MCF 10A (cell line): ENCODE results near the gene MSANTD1. TPM values are rescaled to one million over a fixed set of nuclear protein-coding genes. Genes with fewer than 3 reads are reported as not detected.

Source experiments
- BruUV-seq: library from RNA; stranded (reverse); fragments of 400-500 nt; replicated peaks from 2 replicates; lab custom pipeline; 2021; lab: Mats Ljungman, UMichigan
- CTCF ChIA-PET: fragments of 300-600 bp; sonication (Branson Sonifier 250); formaldehyde crosslinking; extraction: SDS; loops from one replicate; lab custom pipeline; 2021; ENCODE audit warnings: antibody characterized with exemption, inconsistent platforms; lab: Yijun Ruan, JAX
- POLR2A ChIA-PET: fragments of 300-600, 350-650 bp; sonication (Branson Sonifier 250); formaldehyde crosslinking; extraction: SDS; loops from one replicate; lab custom pipeline; 2020; ENCODE audit warnings: antibody characterized with exemption, inconsistent platforms; lab: Yijun Ruan, JAX
- DNase-seq: peaks from one replicate; pipeline ENCODE4 v3.0.0-alpha.2; 2018; ENCODE audit not compliant: unreplicated experiment
- H3K27ac Mint-ChIP-seq: one replicate; pipeline ENCODE4 v1.8.0; 2022; ENCODE audit warnings: mild to moderate bottlenecking, low read depth, mixed read lengths; ENCODE audit not compliant: unreplicated experiment
- H3K27me3 Mint-ChIP-seq: one replicate; pipeline ENCODE4 v1.8.0; 2022; ENCODE audit warnings: mixed read lengths; ENCODE audit not compliant: insufficient read depth, unreplicated experiment
- H3K36me3 Mint-ChIP-seq: one replicate; pipeline ENCODE4 v1.8.0; 2022; ENCODE audit warnings: mild to moderate bottlenecking, moderate library complexity, mixed read lengths; ENCODE audit not compliant: insufficient read depth, unreplicated experiment
- H3K4me1 Mint-ChIP-seq: one replicate; pipeline ENCODE4 v1.8.0; 2022; ENCODE audit warnings: mixed read lengths; ENCODE audit not compliant: insufficient read depth, unreplicated experiment
- H3K4me3 Mint-ChIP-seq: one replicate; pipeline ENCODE4 v1.8.0; 2022; ENCODE audit warnings: mild to moderate bottlenecking, moderate library complexity, mixed read lengths; ENCODE audit not compliant: unreplicated experiment
- H3K9me3 Mint-ChIP-seq: one replicate; pipeline ENCODE4 v1.8.0; 2022; ENCODE audit warnings: mixed read lengths; ENCODE audit not compliant: unreplicated experiment
- CTCF ChIP-seq: fragments of 200-600 bp; IDR thresholded peaks from one replicate; pipeline ENCODE4 v1.8.0; 2022; ENCODE audit warnings: antibody characterized with exemption, mild to moderate bottlenecking; ENCODE audit not compliant: unreplicated experiment
- intact Hi-C: fragments of 100-400 bp; cut with micrococcal nuclease; formaldehyde crosslinking; loops from 2 replicates; pipeline ENCODE4 v1.14.1; 2022
- total RNA-seq: library from RNA; stranded (reverse); gene quantifications from 2 replicates; pipeline ENCODE4 v1.2.3, GENCODE V29; 2022

Gene MSANTD1
- total RNA-seq, 1 experiment from 2014 or later, result 0.37 TPM

- no peaks in the 10 kb centered on the region for H3K4me1 Mint-ChIP-seq
- no peaks in the 10 kb centered on the region for H3K9me3 Mint-ChIP-seq
- BruUV-seq, result no TSS peak
- H3K36me3 Mint-ChIP-seq, result peaks cover 78% of the 10 kb centered on the region
- H3K27ac Mint-ChIP-seq, result no peak overlapping the region
- ChIA-PET CTCF (interaction anchor here (1.0 kb wide), 1 partner anchor 263 kb away, joined by 3 read pairs; no protein-coding TSS in a partner anchor), POLR2A (no interaction called here)
- DNase-seq, result no peak
- no peak overlapping the region for H3K4me3 Mint-ChIP-seq
- no peak for TF ChIP-seq CTCF
- intact Hi-C loops, result no loop called here
- no peaks in the 10 kb centered on the region for H3K27me3 Mint-ChIP-seq
Measured at GRCh38 chr4:3217266-3217665, 31.7 kb upstream of the MSANTD1 start.

- intact Hi-C loops, result no loop called here
- DNase-seq, result no peak
- Mint-ChIP-seq H3K36me3 (peaks cover 81% of the 10 kb centered on the region), H3K27me3 (no peaks in the 10 kb centered on the region), H3K4me1 (no peaks in the 10 kb centered on the region), H3K27ac (no peak overlapping the region), H3K4me3 (no peak overlapping the region), H3K9me3 (no peaks in the 10 kb centered on the region)
- BruUV-seq, result no TSS peak
- ChIA-PET CTCF (interaction anchor here (1.0 kb wide), 1 partner anchor 262 kb away, joined by 3 read pairs; no protein-coding TSS in a partner anchor), POLR2A (no interaction called here)
- no peak for TF ChIP-seq CTCF
Measured at GRCh38 chr4:3217771-3218170, 31.2 kb upstream of the MSANTD1 start.

DNA sequence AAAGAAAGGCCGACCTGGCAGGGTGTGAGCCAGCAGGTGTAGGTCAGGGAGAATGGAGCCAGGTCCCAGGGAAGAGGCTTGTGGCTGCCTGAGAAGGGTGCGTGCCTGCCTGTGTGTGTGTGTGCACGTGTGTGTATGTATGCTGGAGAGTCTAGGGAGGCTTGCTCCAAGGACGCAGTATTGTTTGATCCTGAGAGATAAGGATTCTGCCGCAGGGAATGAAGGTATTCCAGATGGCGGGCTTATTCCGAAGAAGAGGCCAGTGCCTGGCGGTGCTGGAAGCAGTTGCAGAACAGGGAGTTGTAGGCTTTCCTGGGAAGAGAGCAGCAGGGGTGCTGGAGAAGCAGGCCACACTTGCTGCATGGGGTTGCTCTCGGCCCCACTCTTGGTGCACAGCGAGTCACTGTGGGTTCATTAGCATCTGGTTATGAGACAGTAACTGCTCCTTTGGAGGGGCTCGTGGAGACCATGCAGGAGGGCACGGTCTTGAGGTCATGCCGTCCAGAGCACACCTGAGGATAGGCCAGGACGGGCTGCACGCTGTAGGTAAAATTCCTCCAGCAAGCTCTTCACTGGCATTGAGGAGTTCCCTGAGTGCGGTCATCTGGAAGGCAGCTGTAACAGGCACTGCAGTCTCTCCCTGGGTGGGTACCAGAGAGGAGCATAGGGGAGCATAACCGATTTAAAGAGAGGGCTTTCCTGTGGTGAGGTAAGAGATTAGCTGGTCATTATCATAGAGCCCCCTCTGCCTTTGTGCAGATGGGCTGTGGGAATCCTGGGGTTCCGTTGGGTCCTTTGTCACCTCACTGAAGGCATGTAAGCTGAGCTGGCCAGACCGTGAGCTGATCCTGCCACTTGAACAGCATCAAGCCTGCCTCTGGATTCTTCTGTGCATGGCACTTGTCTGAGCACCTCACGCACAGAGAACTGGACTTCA lies 29.9 kb upstream of the MSANTD1 start:
- Mint-ChIP-seq H3K27me3 (no peaks in the 10 kb centered on the region), H3K27ac (no peak overlapping the region), H3K4me3 (no peak overlapping the region), H3K4me1 (no peaks in the 10 kb centered on the region), H3K36me3 (peaks cover 72% of the 10 kb centered on the region), H3K9me3 (no peaks in the 10 kb centered on the region)
- no peak for TF ChIP-seq CTCF
- no TSS peak for BruUV-seq
- ChIA-PET CTCF (interaction anchor here (0.5 kb wide), 1 partner anchor 172 kb away, joined by 3 read pairs; no protein-coding TSS in a partner anchor), POLR2A (interaction anchor here (0.7 kb wide), 1 partner anchor 10 kb away, joined by 4 read pairs; no protein-coding TSS in a partner anchor)
- DNase-seq, result no peak
- intact Hi-C loops, result no loop called here

- ChIA-PET POLR2A (no interaction called here), CTCF (interaction anchor here (0.5 kb wide), 1 partner anchor 173 kb away, joined by 3 read pairs; no protein-coding TSS in a partner anchor)
- Mint-ChIP-seq H3K9me3 (no peaks in the 10 kb centered on the region), H3K4me3 (no peak overlapping the region), H3K36me3 (peaks cover 72% of the 10 kb centered on the region), H3K27me3 (no peaks in the 10 kb centered on the region), H3K4me1 (no peaks in the 10 kb centered on the region), H3K27ac (no peak overlapping the region)
- no peak for DNase-seq
- no peak for TF ChIP-seq CTCF
- BruUV-seq, result no TSS peak
- intact Hi-C loops, result no loop called here
Measured at GRCh38 chr4:3219761-3220475, 29.0 kb upstream of the MSANTD1 start.
